Dermis blood vessel endothelial cell (primary cell): ENCODE results near the gene ZFP92. TPM values are rescaled to one million over a fixed set of nuclear protein-coding genes. Genes with fewer than 3 reads are reported as not detected.

Experiments
- DNase-seq: peaks from one replicate; pipeline ENCODE4 v3.0.0; 2010
- total RNA-seq: library from RNA; depleted of rRNA; stranded (reverse); fragments of >200 nt; gene quantifications from 2 replicates; pipeline ENCODE4 v1.2.3, GENCODE V29; 2014

ZFP92 gene
- total RNA-seq, 1 donor from 2014 or later: 0.51 TPM

DNA sequence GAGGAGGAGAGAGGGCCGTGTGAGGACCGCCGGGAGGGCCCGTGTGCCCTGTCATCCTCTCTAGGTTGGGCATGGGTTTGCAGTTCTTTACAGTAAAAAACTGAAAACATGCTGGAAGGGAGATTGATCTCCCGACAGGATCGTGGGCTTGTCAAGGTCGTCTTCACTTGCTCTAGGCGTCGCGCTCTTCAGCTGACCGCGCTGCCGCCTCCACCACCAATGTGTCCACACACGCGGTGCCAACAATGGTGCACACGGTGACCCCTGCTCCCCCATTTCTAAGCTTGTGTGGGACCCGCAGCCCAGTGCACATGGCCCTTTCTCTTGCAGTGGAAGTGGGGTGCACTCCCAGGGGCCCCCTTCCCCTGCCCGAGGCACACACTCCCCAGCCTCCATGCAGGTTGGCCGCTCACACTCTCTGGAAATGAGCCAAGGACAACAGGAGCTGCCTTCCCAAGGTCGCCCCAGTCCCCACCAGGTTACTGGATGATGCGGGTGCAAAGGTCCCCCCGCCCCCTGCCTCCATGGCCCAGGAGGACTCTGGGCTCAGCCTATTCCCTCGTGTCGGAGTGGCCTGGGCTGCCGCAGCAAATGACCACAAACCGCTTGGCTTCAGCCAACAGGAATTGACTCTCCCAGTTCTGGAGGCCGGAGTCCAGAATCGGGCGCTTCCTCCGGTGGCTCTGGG lies 1.7 kb upstream of the ZFP92 start:
- no peak for DNase-seq

DNA sequence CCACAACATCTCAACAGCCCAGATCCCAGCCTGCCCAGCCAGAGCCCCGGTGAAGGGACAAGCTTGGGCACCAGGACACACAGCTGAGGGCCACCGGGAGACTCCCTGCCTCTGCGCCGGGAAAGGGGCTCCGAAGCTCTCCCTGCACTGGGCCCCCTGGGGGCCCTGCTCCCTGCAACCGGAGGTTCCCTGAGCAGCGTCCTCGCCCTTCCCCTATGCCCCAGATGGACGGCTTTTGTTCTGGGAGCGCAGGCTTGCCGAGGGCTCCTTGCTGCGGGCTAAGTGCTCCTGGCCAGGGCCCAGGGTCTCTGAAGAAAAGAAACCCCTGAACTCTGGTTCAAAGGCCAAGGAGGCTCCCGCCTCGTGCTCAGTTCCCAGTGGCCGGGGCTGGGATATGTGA lies 899 bp upstream of the ZFP92 start:
- DNase-seq: no peak

DNA sequence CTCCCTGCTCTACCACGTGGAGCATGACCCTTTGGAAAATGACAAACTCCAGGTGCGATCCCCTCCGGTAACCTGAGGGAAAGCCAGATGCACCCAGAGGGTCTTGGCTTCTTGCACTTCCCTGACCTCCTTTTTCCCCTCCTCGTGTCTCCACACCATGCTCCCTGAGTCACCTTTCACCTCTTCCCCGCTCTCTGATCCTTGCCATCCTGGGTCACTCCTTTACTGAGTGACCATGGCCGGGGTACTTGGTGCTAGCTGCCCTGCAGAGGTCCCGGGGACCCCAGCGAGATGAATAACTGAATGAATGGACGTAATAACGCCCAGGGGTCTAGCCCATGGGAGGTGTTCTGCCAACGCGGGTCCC lies 401 bp upstream of the ZFP92 start:
- DNase-seq: no peak

- no peak for DNase-seq
These were observed 809 bp downstream of the ZFP92 start for GRCh38 chrX:153411988-153412574.

- DNase-seq: peak; percentile 4
These were observed 1.8 kb downstream of the ZFP92 start for GRCh38 chrX:153412746-153413720.

DNA sequence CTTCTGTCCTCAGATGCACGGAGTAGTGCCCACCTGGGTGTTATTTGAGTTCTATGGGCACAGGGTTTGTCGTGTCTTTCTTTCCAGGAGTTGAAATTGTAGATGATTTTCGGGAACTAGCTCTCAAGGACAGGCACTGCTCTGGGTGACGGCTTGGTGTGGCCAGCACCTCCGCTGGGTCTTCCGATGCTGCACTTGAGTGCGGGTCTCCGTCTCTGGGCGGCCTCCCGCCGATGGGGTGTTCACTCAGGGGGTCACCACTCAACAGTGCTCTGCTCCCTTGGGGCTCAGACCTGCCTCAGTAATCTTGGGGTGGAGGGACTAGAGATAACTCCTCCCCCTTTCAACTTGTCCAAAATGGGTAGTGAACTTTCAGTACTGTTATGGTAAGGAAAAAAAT lies 2.5 kb downstream of the ZFP92 start:
- DNase-seq: no peak

DNA sequence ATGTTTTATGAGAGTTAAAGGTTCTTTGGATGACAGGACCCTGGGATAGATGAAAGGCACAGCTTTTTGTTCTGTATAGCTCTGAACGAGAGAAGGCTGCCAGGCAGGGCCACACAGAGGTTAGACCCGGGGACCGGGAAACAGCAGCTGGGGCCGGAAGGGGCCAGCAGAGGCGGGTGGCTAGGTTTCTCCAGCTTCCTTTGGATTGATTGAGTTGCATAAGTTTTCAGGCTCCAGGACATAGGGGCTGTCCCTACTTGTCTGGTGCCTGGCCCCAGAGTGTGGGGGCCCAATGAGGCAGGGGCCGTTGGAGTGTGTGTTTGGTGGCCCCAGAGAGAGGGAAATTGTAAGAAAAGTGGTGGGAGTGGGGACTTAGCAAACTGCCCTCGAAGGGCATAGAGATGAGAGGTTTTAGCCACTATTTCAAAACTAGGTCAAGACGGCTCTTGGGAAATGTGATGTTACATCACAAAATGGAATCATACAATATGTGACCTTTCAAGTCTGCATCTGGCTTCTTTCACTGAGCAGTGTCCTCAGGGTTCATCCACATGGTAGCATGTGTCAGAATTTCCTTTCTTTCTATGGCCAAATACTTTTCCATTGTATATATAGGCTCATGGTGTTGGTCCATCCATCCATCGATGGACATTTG lies 3.7 kb downstream of the ZFP92 start:
- DNase-seq: no peak

GRCh38 chrX:153416781-153417450 lies 5.6 kb downstream of the ZFP92 start:
- DNase-seq: no peak

DNA sequence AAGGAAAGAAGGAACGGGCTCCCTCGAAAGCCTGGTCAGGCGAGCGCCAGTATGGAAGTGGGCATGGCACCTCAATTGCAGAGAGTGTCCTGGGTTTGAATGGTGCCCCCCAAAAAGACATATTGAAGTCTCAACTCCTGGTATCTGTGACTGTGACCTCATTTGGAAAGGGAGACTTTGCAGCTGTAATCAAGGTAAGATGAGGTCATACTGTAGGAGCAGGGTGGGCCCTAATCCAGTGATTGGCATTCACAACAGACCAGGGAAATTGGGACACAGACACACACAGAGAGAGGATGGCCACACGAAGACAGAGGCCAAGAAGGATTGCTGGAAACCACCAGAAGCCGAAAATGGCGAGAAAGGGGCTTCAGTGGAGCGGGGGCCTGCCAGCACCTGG lies 6.4 kb downstream of the ZFP92 start:
- no peak for DNase-seq

- no peak for DNase-seq
These were observed 9.8 kb downstream of the ZFP92 start for GRCh38 chrX:153420851-153421599.

DNA sequence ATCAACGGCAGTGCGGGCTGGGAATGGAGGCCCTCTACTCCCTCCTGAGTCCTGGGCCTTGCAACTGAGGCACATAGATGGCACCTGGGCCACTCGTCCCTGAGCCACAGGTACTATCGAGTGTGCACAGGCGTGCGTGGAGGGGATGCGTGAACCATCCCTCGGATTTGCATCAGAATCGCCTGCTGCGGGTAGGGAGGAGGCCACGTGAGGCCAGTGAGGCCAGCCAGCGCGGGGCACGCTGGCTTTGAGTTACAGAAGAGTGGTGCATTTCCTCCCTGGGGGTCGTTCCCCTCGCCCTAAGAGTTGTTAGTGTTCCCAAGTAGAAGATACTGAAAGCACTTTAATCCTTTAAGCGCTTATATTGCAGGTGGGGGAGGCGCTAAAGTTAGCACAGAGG lies 10.6 kb downstream of the ZFP92 start:
- no peak for DNase-seq

DNA sequence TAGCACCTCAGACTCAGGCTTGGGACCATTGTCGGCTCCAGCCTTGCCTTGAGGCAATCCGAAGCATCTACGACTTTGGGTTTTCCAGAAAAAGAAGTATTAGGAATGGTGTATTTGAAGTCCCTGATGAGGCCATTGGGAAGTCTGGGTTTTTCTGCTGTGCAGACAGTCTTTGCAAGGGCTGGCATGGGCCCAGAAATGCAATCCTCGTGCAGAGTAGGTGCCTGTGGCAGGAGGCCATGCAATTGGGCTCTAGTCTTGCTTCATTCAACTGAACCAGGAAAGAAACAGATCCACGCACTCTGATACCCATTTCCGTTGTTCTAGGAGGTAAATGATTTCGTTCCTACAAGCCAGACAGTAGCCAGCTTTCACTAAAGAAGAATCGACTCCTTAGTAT lies 12.4 kb downstream of the ZFP92 start:
- no peak for DNase-seq

DNA sequence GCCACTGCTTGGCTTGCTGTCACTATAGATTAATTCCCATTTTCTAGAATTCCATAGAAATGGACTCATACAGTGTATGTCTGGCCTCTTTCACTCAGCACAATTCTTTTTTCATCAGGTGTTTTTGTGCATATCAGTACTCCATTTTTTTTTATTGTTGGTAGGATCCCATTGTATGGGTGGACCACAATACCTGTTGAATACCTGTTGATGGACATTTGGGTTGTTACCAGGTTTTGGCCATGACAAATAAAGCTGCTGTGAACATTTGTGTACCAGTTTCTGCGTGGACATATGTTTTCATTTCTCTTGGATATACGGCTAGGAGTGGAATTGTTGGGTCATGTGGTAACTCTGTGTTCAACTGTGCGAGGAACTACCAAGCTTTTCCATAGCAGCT lies 14.9 kb downstream of the ZFP92 start:
- no peak for DNase-seq

- DNase-seq: no peak
These were observed 19.5 kb downstream of the ZFP92 start for GRCh38 chrX:153430796-153431195.

GRCh38 chrX:153433161-153433680 lies 21.9 kb downstream of the ZFP92 start:
- DNase-seq: no peak

DNA sequence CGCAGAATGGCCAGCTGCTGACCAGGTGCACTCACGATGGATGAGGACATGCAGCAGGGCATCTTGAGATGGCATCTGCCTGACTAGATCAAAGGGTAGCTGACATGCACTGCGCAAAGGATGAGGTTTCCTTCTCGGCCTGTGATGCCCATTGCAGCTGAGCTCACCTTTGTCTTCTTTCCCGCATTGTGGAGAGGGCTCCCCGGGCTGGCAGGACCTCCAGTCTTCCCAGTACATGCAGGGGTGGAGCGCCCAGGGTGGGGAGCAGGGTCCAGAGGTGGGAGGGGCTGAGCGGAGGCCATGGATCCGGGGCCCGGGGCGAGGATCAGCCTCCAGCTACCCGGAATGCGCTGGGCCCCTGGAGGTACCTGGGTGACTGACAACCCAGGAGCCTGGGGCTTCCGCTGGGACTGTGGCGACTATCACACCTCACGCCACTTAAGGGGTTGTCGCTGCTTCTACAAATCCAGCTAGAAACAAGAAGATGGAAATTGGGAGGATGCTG lies 22.6 kb downstream of the ZFP92 start:
- no peak for DNase-seq

GRCh38 chrX:153434801-153435200 lies 23.5 kb downstream of the ZFP92 start:
- no peak for DNase-seq

GRCh38 chrX:153435845-153436244 lies 24.6 kb downstream of the ZFP92 start:
- no peak for DNase-seq

- DNase-seq: peak; percentile 53
These were observed 27.3 kb downstream of the ZFP92 start for GRCh38 chrX:153438532-153438931.

GRCh38 chrX:153439977-153440376 lies 28.7 kb downstream of the ZFP92 start:
- DNase-seq: no peak

GRCh38 chrX:153440556-153441135 lies 29.4 kb downstream of the ZFP92 start:
- no peak for DNase-seq
